Skeletal muscle tissue (tissue), 4 donors: Measurements from ENCODE around the gene NAGA. TPM values are rescaled to one million over a fixed set of nuclear protein-coding genes. Genes with fewer than 3 reads are reported as not detected.

ENCODE experiments used
- H3K27ac ChIP-seq: one replicate; pipeline ENCODE4 v1.7.0; 2013; ENCODE audit warnings: mild to moderate bottlenecking, low read depth, low read length, inconsistent platforms
- H3K27me3 ChIP-seq, 3 donors: one replicate each; pipeline ENCODE4 v1.7.0; 2013; ENCODE audit warnings: low read length in 3 of 3; ENCODE audit not compliant: control insufficient read depth in 3 of 3, insufficient read depth in 3 of 3
- H3K36me3 ChIP-seq, 3 donors: one replicate each; pipeline ENCODE4 v1.7.0; 2013; ENCODE audit warnings: low read length in 3 of 3; ENCODE audit not compliant: control insufficient read depth in 3 of 3, insufficient read depth in 3 of 3
- H3K4me1 ChIP-seq, 3 donors: one replicate each; pipeline ENCODE4 v1.7.0; 2013; ENCODE audit warnings: low read length in 3 of 3, mild to moderate bottlenecking in 3 of 3; ENCODE audit not compliant: control insufficient read depth in 3 of 3, insufficient read depth in 3 of 3
- H3K4me3 ChIP-seq, 3 donors: one replicate each; pipeline ENCODE4 v1.7.0; 2013; ENCODE audit warnings: low read length in 3 of 3
- H3K9ac ChIP-seq, 3 donors: one replicate each; pipeline ENCODE4 v1.7.0; 2013; ENCODE audit warnings: low read length in 3 of 3, mild to moderate bottlenecking in 3 of 3, moderate library complexity in 2 of 3, low read depth in 1 of 3
- H3K9me3 ChIP-seq, 3 donors: one replicate each; pipeline ENCODE4 v1.7.0; 2013; ENCODE audit warnings: low read length in 3 of 3; ENCODE audit not compliant: control insufficient read depth in 3 of 3
- total RNA-seq: library from RNA; depleted of rRNA; stranded (reverse); fragments of >200 nt; gene quantifications from one replicate; pipeline ENCODE4 v1.2.3, GENCODE V29; 2014
- donor health status: Osteomylitis.

Gene NAGA
- total RNA-seq, 1 donor from 2014 or later: 26.1 TPM

- H3K4me3 ChIP-seq: no peak overlapping the region
- H3K4me1 ChIP-seq: no peaks in the 10 kb centered on the region
- H3K9me3 ChIP-seq: peaks cover 0 to 6% (median 0%) of the 10 kb centered on the region in 3 donors
- H3K9ac ChIP-seq: no peak overlapping the region
- H3K36me3 ChIP-seq: no peaks in the 10 kb centered on the region
- no peak overlapping the region for H3K27ac ChIP-seq
- no peaks in the 10 kb centered on the region for H3K27me3 ChIP-seq
Observed at GRCh38 chr22:42052765-42053164, 17.8 kb downstream of the NAGA start.

GRCh38 chr22:42050641-42051180 is 19.9 kb downstream of the NAGA start:
- Histone ChIP-seq H3K4me1 (no peaks in the 10 kb centered on the region), H3K27me3 (no peaks in the 10 kb centered on the region), H3K9ac (no peak overlapping the region), H3K9me3 (no peaks in the 10 kb centered on the region), H3K4me3 (no peak overlapping the region), H3K36me3 (no peaks in the 10 kb centered on the region), H3K27ac (no peak overlapping the region)

- Histone ChIP-seq H3K9me3 (peaks cover 0 to 4% (median 0%) of the 10 kb centered on the region in 3 donors), H3K36me3 (peaks cover 0 to 5% (median 2%) of the 10 kb centered on the region in 3 donors), H3K4me1 (no peaks in the 10 kb centered on the region), H3K27ac (no peak overlapping the region), H3K27me3 (no peaks in the 10 kb centered on the region), H3K4me3 (no peak overlapping the region), H3K9ac (no peak overlapping the region)
Observed at GRCh38 chr22:42041784-42042183, 28.8 kb downstream of the NAGA start.

GRCh38 chr22:42039271-42039670 is 31.3 kb downstream of the NAGA start:
- Histone ChIP-seq H3K4me3 (no peak overlapping the region), H3K9ac (no peak overlapping the region), H3K36me3 (peaks cover 0 to 5% (median 2%) of the 10 kb centered on the region in 3 donors), H3K27ac (no peak overlapping the region), H3K4me1 (no peaks in the 10 kb centered on the region), H3K9me3 (peaks cover 0 to 4% (median 0%) of the 10 kb centered on the region in 3 donors), H3K27me3 (no peaks in the 10 kb centered on the region)

GRCh38 chr22:42035256-42035655 is 35.4 kb downstream of the NAGA start:
- no peak overlapping the region for H3K9ac ChIP-seq

GRCh38 chr22:42033263-42034181 is 37.1 kb downstream of the NAGA start:
- Histone ChIP-seq H3K9ac (no peak overlapping the region), H3K27ac (no peak overlapping the region), H3K36me3 (no peaks in the 10 kb centered on the region), H3K4me1 (peaks cover 0 to 7% (median 5%) of the 10 kb centered on the region in 3 donors), H3K9me3 (no peaks in the 10 kb centered on the region), H3K27me3 (no peaks in the 10 kb centered on the region), H3K4me3 (no peak overlapping the region)

More at GRCh38 chr22:42035256-42035655, 35.4 kb downstream of the NAGA start:
- Histone ChIP-seq H3K4me3 (no peak overlapping the region), H3K4me1 (peaks cover 0 to 7% (median 5%) of the 10 kb centered on the region in 3 donors), H3K27ac (no peak overlapping the region), H3K36me3 (no peaks in the 10 kb centered on the region), H3K9me3 (no peaks in the 10 kb centered on the region), H3K27me3 (no peaks in the 10 kb centered on the region)

- no peaks in the 10 kb centered on the region for H3K27me3 ChIP-seq
Observed at GRCh38 chr22:42026705-42027104, 43.9 kb downstream of the NAGA start.

GRCh38 chr22:42025421-42025820 is 45.2 kb downstream of the NAGA start:
- Histone ChIP-seq H3K4me1 (peaks cover 0 to 1% (median 0%) of the 10 kb centered on the region in 3 donors), H3K27me3 (no peaks in the 10 kb centered on the region), H3K9ac (no peak overlapping the region), H3K4me3 (no peak overlapping the region), H3K36me3 (no peaks in the 10 kb centered on the region), H3K9me3 (no peaks in the 10 kb centered on the region), H3K27ac (no peak overlapping the region)

More at GRCh38 chr22:42026705-42027104, 43.9 kb downstream of the NAGA start:
- peaks cover 0 to 7% (median 5%) of the 10 kb centered on the region in 3 donors for H3K4me1 ChIP-seq
- H3K36me3 ChIP-seq: no peaks in the 10 kb centered on the region
- H3K27ac ChIP-seq: no peak overlapping the region
- H3K4me3 ChIP-seq: no peak overlapping the region
- H3K9me3 ChIP-seq: no peaks in the 10 kb centered on the region
- no peak overlapping the region for H3K9ac ChIP-seq

GRCh38 chr22:42022162-42022847 is 48.3 kb downstream of the NAGA start:
- no peaks in the 10 kb centered on the region for H3K36me3 ChIP-seq
- H3K27me3 ChIP-seq: no peaks in the 10 kb centered on the region
- H3K9ac ChIP-seq: no peak overlapping the region
- no peaks in the 10 kb centered on the region for H3K4me1 ChIP-seq
- H3K4me3 ChIP-seq: no peak overlapping the region
- H3K9me3 ChIP-seq: no peaks in the 10 kb centered on the region
- no peak overlapping the region for H3K27ac ChIP-seq
